ENCODE results near the gene TMEM175.

- no peak for TF ChIP-seq USF2 (IDR thresholded peaks at IDR 0.05; ENCODE audit: borderline replicate concordance, low read depth, low read length)
- TF ChIP-seq POLR2AphosphoS5 (IDR thresholded peaks at IDR 0.05; ENCODE audit: low read depth, low read length), result no peak
- no peak for TF ChIP-seq TAF1 (IDR thresholded peaks at IDR 0.05; ENCODE audit: borderline replicate concordance, low read depth, low read length)
- TF ChIP-seq, protein P1, sequence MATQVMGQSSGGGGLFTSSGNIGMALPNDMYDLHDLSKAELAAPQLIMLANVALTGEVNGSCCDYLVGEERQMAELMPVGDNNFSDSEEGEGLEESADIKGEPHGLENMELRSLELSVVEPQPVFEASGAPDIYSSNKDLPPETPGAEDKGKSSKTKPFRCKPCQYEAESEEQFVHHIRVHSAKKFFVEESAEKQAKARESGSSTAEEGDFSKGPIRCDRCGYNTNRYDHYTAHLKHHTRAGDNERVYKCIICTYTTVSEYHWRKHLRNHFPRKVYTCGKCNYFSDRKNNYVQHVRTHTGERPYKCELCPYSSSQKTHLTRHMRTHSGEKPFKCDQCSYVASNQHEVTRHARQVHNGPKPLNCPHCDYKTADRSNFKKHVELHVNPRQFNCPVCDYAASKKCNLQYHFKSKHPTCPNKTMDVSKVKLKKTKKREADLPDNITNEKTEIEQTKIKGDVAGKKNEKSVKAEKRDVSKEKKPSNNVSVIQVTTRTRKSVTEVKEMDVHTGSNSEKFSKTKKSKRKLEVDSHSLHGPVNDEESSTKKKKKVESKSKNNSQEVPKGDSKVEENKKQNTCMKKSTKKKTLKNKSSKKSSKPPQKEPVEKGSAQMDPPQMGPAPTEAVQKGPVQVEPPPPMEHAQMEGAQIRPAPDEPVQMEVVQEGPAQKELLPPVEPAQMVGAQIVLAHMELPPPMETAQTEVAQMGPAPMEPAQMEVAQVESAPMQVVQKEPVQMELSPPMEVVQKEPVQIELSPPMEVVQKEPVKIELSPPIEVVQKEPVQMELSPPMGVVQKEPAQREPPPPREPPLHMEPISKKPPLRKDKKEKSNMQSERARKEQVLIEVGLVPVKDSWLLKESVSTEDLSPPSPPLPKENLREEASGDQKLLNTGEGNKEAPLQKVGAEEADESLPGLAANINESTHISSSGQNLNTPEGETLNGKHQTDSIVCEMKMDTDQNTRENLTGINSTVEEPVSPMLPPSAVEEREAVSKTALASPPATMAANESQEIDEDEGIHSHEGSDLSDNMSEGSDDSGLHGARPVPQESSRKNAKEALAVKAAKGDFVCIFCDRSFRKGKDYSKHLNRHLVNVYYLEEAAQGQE (IDR thresholded peaks at IDR 0.05; ENCODE audit: low read depth, low read length), result no peak
- no peak for TF ChIP-seq CTCF (IDR thresholded peaks at IDR 0.05)
These were observed 74.6 kb downstream of the TMEM175 start for GRCh38 chr4:1006856-1007255.

Measured in SK-N-SH (cell line).